CD14-positive monocyte (primary cell): ENCODE measurements around the gene NR2F2. TPM values are rescaled to one million over a fixed set of nuclear protein-coding genes. Genes with fewer than 3 reads are reported as not detected.
A peak's percentile ranks its signal among the peaks of the same experiment; 100 is the strongest.

Source experiments
- DNase-seq, 3 donors: peaks; one replicate each; pipeline ENCODE4 v3.0.0-alpha.2; 2011 to 2022
- H2AFZ ChIP-seq: 2 replicates; pipeline ENCODE4 v1.6.0; 2012; ENCODE audit warnings: mild to moderate bottlenecking, low read depth, low read length, inconsistent platforms; ENCODE audit not compliant: insufficient read depth, poor library complexity, severe bottlenecking
- H3K27ac ChIP-seq, 2 donors: 1 replicate in 1 of 2; 2 replicates in 1 of 2; pipeline ENCODE4 v1.5.1; 2012 to 2013; ENCODE audit warnings: low read length in 2 of 2, control low read depth in 1 of 2, inconsistent platforms in 1 of 2, low read depth in 1 of 2, mild to moderate bottlenecking in 1 of 2
- H3K27me3 ChIP-seq, 2 donors: one replicate each; pipeline versions ENCODE4 v1.6.0 to v1.6.1; 2011 to 2013; ENCODE audit warnings: low read length in 2 of 2; ENCODE audit not compliant: control insufficient read depth in 2 of 2, insufficient read depth in 2 of 2
- H3K36me3 ChIP-seq, 2 donors: replicated peaks in 1 of 2; 1 replicate in 1 of 2; 2 replicates in 1 of 2; pipeline versions ENCODE4 v1.5.1 to v1.6.1; 2012 to 2013; ENCODE audit warnings: low read length in 2 of 2, control low read depth in 1 of 2, inconsistent platforms in 1 of 2, mild to moderate bottlenecking in 1 of 2; ENCODE audit not compliant: insufficient read depth in 2 of 2, control insufficient read depth in 1 of 2
- H3K4me1 ChIP-seq, 2 donors: 1 replicate in 1 of 2; 2 replicates in 1 of 2; pipeline versions ENCODE4 v1.5.1 to v1.6.1; 2012 to 2013; ENCODE audit warnings: low read length in 2 of 2, control low read depth in 1 of 2, inconsistent platforms in 1 of 2, mild to moderate bottlenecking in 1 of 2, moderate library complexity in 1 of 2; ENCODE audit not compliant: insufficient read depth in 2 of 2, control insufficient read depth in 1 of 2
- H3K4me2 ChIP-seq: replicated peaks from 2 replicates; pipeline ENCODE3; 2012; ENCODE audit warnings: low read length, moderate library complexity, mild to moderate bottlenecking; ENCODE audit not compliant: poor library complexity, severe bottlenecking; ENCODE audit errors: extremely low read depth
- H3K4me3 ChIP-seq, 3 experiments: fragments of 200-600 bp in 1 of 3; sonication (generic) in 1 of 3; replicated peaks in 1 of 3; 1 replicate in 2 of 3; 2 replicates in 1 of 3; pipeline ENCODE4 v1.5.1; 2011 to 2013; ENCODE audit warnings: low read length in 3 of 3, mild to moderate bottlenecking in 3 of 3, control low read depth in 2 of 3, low read depth in 2 of 3, inconsistent platforms in 1 of 3, moderate library complexity in 1 of 3
- H3K79me2 ChIP-seq: 2 replicates; pipeline ENCODE4 v1.6.0; 2012; ENCODE audit warnings: mild to moderate bottlenecking, control low read depth, inconsistent platforms, low read length, moderate library complexity; ENCODE audit not compliant: insufficient read depth
- H3K9ac ChIP-seq: 2 replicates; pipeline ENCODE4 v1.6.0; 2017; ENCODE audit warnings: low read length, mild to moderate bottlenecking; ENCODE audit not compliant: insufficient read depth, poor library complexity, severe bottlenecking
- H3K9me3 ChIP-seq, 2 donors: replicated peaks in 1 of 2; 1 replicate in 1 of 2; 2 replicates in 1 of 2; pipeline versions ENCODE4 v1.5.1 to v1.6.1; 2012 to 2013; ENCODE audit warnings: low read length in 2 of 2, control low read depth in 1 of 2; ENCODE audit not compliant: control insufficient read depth in 1 of 2, insufficient read depth in 1 of 2
- H4K20me1 ChIP-seq: 2 replicates; pipeline ENCODE4 v1.6.0; 2012; ENCODE audit warnings: mild to moderate bottlenecking, low read length, control low read depth, moderate library complexity; ENCODE audit not compliant: insufficient read depth
- H3K27ac Mint-ChIP-seq, 7 donors: one replicate each; pipeline ENCODE4 v1.8.0; 2020; ENCODE audit warnings: mild to moderate bottlenecking in 7 of 7, mixed read lengths in 7 of 7, moderate library complexity in 6 of 7, inconsistent platforms in 2 of 7
- H3K27me3 Mint-ChIP-seq, 3 donors: one replicate each; pipeline ENCODE4 v1.8.0; 2021 to 2022; ENCODE audit warnings: low read depth in 3 of 3, mild to moderate bottlenecking in 3 of 3, mixed read lengths in 3 of 3, moderate library complexity in 3 of 3, inconsistent platforms in 1 of 3
- H3K36me3 Mint-ChIP-seq, 2 donors: one replicate each; pipeline ENCODE4 v1.8.0; 2020; ENCODE audit warnings: mixed read lengths in 2 of 2, inconsistent platforms in 1 of 2, mild to moderate bottlenecking in 1 of 2
- H3K4me1 Mint-ChIP-seq: one replicate; pipeline ENCODE4 v1.8.0; 2020; ENCODE audit warnings: mild to moderate bottlenecking, mixed read lengths
- H3K4me3 Mint-ChIP-seq, 2 donors: one replicate each; pipeline ENCODE4 v1.8.0; 2020; ENCODE audit warnings: mild to moderate bottlenecking in 2 of 2, mixed read lengths in 2 of 2, moderate library complexity in 1 of 2
- H3K9me3 Mint-ChIP-seq, 7 donors: one replicate each; pipeline ENCODE4 v1.8.0; 2020 to 2022; ENCODE audit warnings: mixed read lengths in 7 of 7, mild to moderate bottlenecking in 6 of 7, moderate library complexity in 6 of 7, inconsistent platforms in 2 of 7
- WGBS: methylation state at CpG from one replicate; pipeline ENCODE4 v1.1.5; 2013; ENCODE audit warnings: missing lambda C conversion rate; ENCODE audit not compliant: insufficient coverage; 5-methylcytosine and 5-hydroxymethylcytosine counted together
- intact Hi-C, 2 donors: fragments of 100-400 bp; cut with micrococcal nuclease; formaldehyde crosslinking; loops; one replicate each; pipeline versions ENCODE4 v1.15.0 to v1.15.1; 2023
- polyA plus RNA-seq, 3 donors: library from polyadenylated mRNA; depleted of rRNA in 1 of 3; unstranded in 2 of 3; stranded (reverse) in 1 of 3; fragments of 300-500 nt in 2 of 3; fragments of >200 nt in 1 of 3; fragmentation: Illumina TruSeq in 2 of 3; gene quantifications; 1 replicate in 2 of 3; 2 replicates in 1 of 3; pipeline ENCODE4 v1.2.3, GENCODE V29; 2012 to 2021
- TF ChIP-seq, protein P1 (sequence below): fragments of 200-600 bp; IDR thresholded peaks from one replicate; pipeline ENCODE4 v1.8.0; 2022; ENCODE audit warnings: antibody characterized with exemption, mild to moderate bottlenecking

NR2F2 gene
- polyA plus RNA-seq, 3 donors = not detected

DNA sequence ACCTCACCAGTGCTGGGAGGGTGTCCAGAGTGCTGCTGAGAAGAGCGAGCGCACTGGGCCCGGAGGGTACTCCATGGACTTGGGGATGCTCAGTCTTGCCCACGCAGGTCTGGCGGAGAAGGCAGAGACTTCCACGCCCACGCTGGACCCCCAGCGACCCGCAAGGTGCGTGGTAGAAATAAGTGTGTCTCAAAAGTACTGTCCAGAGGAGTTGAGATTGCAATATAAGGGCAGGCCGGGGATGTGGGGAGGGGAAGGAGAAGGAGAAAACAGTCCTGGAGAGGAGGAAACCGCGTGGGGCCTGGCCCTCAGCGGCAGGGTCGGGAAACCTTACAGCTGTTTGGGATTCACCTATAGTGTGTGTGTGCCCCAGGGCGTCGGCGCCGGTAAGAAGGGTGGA is 38.9 kb downstream of the NR2F2 start:
- Histone ChIP-seq H3K27ac (no peak overlapping the region), H3K4me3 (no peak overlapping the region), H3K4me2 (no peak overlapping the region), H2AFZ (no peak overlapping the region), H3K36me3 (no peaks in the 10 kb centered on the region), H3K4me1 (no peaks in the 10 kb centered on the region), H3K9ac (no peak overlapping the region), H4K20me1 (no peaks in the 10 kb centered on the region), H3K27me3 (peaks cover 55 to 76% of the 10 kb centered on the region in 2 donors), H3K79me2 (no peaks in the 10 kb centered on the region), H3K9me3 (peaks cover 9 to 44% of the 10 kb centered on the region in 2 donors)
- 14% methylated on average over 15 of the region's 19 CpGs for WGBS
- Mint-ChIP-seq H3K36me3 (peaks cover 0 to 4% of the 10 kb centered on the region in 2 donors), H3K4me3 (peak overlapping the region in 1 of 2 donors; percentile 78), H3K4me1 (no peaks in the 10 kb centered on the region), H3K9me3 (peaks cover 0 to 41% (median 35%) of the 10 kb centered on the region in 7 donors), H3K27ac (no peak overlapping the region), H3K27me3 (peaks cover 26 to 82% (median 81%) of the 10 kb centered on the region in 3 donors)
- no peak for DNase-seq
- TF ChIP-seq, protein P1, sequence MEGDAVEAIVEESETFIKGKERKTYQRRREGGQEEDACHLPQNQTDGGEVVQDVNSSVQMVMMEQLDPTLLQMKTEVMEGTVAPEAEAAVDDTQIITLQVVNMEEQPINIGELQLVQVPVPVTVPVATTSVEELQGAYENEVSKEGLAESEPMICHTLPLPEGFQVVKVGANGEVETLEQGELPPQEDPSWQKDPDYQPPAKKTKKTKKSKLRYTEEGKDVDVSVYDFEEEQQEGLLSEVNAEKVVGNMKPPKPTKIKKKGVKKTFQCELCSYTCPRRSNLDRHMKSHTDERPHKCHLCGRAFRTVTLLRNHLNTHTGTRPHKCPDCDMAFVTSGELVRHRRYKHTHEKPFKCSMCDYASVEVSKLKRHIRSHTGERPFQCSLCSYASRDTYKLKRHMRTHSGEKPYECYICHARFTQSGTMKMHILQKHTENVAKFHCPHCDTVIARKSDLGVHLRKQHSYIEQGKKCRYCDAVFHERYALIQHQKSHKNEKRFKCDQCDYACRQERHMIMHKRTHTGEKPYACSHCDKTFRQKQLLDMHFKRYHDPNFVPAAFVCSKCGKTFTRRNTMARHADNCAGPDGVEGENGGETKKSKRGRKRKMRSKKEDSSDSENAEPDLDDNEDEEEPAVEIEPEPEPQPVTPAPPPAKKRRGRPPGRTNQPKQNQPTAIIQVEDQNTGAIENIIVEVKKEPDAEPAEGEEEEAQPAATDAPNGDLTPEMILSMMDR = no peak
- intact Hi-C loops = no loop called here

DNA sequence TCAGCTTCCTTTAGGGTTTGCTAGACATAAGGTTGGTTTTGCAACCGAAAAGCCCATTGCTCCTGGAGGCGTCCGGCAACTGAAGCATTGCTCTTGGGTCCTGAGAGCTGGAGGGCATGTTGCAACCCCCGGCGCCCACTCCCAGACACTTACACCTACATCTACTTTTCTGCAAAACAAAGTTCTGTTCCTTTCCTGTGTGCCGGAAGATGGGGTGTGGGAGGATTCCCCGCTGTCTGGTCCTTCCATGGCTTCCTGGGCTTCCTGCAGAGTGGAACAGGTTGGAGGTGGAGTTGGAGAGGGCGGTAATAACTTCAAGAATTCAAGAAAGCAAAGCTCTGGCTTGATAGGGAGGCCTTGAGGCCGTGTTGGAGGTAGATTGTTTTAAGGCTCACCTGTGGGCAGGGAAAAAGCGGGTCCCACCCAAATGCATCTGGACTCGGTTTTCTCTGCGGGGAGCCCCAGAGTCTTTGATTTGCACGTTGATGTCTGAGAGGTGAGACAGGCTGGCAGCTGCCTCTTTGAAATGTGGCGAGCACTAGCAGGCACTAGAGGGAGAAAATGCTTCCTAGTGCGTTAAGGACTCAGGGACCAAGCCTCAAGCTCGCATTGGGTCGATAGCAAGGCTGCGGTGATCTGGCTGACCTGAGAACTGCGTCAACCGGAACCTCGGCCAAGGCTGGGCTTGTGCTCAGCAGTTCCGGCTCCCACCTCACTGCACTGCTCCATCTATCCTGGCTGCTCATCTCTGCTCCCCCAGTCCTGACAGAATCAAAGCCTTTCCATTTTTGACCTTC is 39.5 kb downstream of the NR2F2 start:
- Histone ChIP-seq H3K9ac (no peak overlapping the region), H3K4me2 (no peak overlapping the region), H3K79me2 (no peaks in the 10 kb centered on the region), H2AFZ (no peak overlapping the region), H3K27ac (no peak overlapping the region), H3K9me3 (peaks cover 9 to 44% of the 10 kb centered on the region in 2 donors), H3K4me3 (no peak overlapping the region), H3K27me3 (peaks cover 50 to 70% of the 10 kb centered on the region in 2 donors), H4K20me1 (no peaks in the 10 kb centered on the region), H3K36me3 (no peaks in the 10 kb centered on the region), H3K4me1 (no peaks in the 10 kb centered on the region)
- no peak for DNase-seq
- intact Hi-C loops = no loop called here
- TF ChIP-seq, protein P1 = no peak
- no peaks in the 10 kb centered on the region for H3K4me1 Mint-ChIP-seq
- no peak overlapping the region for H3K27ac Mint-ChIP-seq
- H3K27me3 Mint-ChIP-seq = peaks cover 28 to 76% (median 76%) of the 10 kb centered on the region in 3 donors
- peak overlapping the region in 1 of 2 donors; percentile 78 for H3K4me3 Mint-ChIP-seq
- peaks cover 0 to 4% of the 10 kb centered on the region in 2 donors for H3K36me3 Mint-ChIP-seq
- 7% methylated on average over 16 of the region's 22 CpGs for WGBS
- H3K9me3 Mint-ChIP-seq = peaks cover 0 to 45% (median 34%) of the 10 kb centered on the region in 7 donors
